Measurements from ENCODE around the gene ZNF132.
"Not testable (repeated sequence)": the region's sequence is repeated elsewhere in the genome, so short reads cannot be mapped to it uniquely, and the experiment has no call there.

ZNF132 gene

GRCh38 chr19:58439576-58440554, at the start of gene ZNF132:
Gene ZNF132, minus strand, starts transcription at chr19:58440153. Its CDS starts 332 bp downstream, at chr19:58439821.
- peak; percentile 91 for DNase-seq

- DNase-seq: not testable (repeated sequence)
Measured at GRCh38 chr19:58484349-58484748, 44.4 kb upstream of the ZNF132 start.

GRCh38 chr19:58483776-58484175, 43.8 kb upstream of the ZNF132 start:
- no peak for DNase-seq

GRCh38 chr19:58482372-58482771, 42.4 kb upstream of the ZNF132 start:
- DNase-seq: no peak

DNA sequence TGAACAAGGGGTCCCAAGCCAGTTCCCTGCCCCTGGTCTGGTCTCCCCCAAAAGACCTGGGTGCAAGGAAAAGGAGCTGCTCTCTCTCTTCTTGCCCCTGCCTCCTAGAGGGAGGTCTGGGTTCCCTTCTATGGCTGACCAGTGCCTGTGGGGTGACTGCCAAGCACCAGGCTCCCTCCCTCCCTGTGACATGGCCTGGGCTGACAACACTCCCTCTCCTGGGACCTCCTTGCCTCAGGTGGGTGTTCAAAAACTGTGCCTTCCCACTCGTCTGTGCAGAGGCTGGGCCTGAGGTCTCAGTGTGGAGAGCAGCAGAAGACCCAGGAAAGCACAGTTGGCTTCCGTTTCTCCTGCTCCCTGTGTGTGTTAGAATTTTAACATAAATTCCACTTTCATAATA, 40.9 kb upstream of the ZNF132 start:
- DNase-seq: no peak

DNA sequence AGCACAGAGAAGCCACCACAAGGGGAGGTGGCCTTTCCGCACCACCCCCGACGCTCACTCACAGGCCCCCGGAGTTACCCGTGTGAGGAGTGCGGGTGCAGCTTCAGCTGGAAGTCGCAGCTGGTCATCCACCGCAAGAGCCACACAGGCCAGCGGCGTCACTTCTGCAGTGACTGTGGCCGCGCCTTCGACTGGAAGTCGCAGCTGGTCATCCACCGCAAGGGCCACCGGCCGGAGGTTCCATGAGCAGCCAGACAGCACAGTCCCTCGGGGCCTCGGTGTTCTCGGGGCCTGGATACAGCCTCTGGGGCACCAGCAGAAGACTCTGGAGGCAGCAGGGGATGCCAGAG, 40.5 kb upstream of the ZNF132 start:
- no peak for DNase-seq

DNA sequence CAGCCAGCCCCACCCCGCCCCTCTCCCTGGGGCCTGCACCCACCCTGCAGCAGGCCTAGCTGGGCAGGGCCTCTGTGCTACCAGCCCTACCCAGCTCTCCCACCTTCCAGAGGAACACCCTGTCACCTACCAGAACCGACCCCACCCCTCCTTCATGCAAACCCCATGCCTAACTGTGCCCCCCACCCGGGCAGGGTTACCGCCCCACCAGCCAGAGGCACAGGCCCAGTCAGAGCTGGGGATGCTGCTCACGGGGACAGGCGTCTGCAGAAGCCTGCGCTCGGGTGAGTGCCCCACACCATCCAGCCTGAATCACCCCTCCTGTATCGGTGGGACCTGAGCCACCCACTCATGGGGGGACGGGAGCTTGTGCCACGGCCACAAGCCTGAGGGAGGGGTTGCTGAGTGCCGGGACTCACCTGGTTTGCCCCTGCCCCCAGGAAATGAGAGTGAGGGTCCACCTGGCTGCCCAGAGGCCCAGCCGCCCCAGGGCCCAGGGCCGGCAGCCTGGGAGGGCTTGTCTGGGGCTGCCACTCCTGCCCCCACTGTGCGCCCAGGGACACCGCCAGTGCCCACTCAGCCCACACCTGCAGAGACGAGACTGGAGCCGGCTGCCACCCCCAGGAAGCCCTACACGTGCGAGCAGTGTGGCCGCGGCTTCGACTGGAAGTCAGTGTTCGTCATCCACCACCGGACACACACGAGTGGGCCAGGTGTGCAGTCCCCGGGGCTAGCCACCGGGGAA, 40.0 kb upstream of the ZNF132 start:
- DNase-seq: no peak

- no peak for DNase-seq
Measured at GRCh38 chr19:58479303-58479702, 39.4 kb upstream of the ZNF132 start.

GRCh38 chr19:58477871-58478270, 37.9 kb upstream of the ZNF132 start:
- DNase-seq: no peak

DNA sequence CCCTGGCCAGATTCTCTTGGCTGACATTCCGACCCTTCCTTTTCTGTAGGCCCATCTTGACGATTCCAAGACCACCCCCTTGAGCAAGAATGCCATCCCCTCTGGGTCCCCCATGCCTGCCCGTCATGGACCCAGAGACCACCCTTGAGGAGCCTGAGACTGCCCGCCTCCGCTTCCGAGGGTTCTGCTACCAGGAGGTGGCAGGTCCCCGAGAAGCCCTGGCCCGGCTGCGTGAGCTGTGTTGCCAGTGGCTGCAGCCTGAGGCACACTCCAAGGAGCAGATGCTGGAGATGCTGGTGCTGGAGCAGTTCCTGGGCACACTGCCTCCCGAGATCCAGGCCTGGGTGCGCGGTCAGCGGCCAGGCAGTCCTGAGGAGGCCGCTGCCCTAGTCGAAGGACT, 37.2 kb upstream of the ZNF132 start:
- DNase-seq: no peak

DNA sequence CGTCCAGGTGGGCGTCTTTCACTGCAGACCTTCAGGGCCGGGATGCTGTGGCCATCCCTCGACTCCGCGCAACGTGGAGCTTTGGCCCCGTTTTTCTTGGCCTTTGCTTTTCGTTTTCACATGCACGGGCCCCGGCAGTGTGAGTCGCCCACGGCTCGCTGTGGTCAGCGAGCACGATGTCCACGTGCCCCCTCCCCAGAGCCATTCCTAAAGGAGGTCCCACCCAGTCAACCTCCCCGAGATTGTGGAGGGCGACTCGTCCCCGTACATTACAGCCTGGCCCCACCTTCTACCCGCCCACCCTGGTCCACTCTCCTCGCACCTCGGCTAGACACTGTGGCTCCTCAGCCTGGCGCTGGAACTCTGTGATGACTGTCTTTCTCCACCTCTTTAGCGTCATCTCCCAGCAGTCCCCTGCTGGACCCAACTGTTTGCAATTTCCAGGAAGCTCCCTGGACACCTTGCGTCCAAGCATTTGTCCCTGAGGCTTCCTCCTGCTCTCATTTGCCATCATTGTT, 36.6 kb upstream of the ZNF132 start:
- DNase-seq: no peak

DNA sequence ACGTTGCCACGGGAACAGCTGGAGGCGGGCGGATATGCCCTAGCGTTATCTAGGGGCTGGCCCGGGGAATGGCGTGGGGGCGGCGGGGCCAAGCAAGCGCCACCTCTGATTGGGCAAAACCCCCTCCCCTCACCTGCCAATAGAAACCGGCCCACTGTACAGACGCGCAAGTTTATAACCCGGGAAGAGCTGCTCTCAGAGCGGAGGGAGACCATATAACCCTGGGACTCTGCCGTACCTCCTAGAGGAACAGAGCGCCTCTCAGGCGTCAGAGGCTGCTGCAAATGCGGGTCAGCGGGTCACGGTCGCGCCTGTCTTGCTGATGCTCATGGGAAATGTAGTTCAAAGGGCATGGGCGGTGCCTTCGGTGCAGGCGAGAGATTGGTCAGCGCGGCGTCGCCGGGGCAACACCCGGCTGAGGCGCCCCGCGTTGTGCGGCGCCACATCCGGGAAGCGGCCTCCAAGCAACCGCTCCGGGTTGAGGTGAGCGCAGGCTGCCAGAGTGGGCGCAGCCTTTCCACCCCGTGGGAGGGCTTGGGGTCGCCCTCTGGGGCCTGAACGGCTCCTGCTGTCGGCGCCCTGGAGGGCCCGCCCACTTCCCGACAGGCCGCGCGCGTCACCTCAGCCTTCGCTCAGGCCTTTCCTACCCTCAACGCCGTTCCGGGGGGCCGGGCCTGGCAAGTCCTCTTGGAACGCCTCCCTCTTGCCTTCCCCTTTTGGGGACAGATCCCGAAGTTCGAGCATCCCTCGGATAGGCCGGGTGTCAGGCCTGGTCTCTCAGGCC, 36.0 kb upstream of the ZNF132 start, which contains the start of gene ZNF446:
TSS of gene ZNF446 (plus strand) at position 639 of the 784 bp plus-strand sequence. CDS start 867 bp downstream, outside the sequence.
- peak; percentile 94 for DNase-seq

DNA sequence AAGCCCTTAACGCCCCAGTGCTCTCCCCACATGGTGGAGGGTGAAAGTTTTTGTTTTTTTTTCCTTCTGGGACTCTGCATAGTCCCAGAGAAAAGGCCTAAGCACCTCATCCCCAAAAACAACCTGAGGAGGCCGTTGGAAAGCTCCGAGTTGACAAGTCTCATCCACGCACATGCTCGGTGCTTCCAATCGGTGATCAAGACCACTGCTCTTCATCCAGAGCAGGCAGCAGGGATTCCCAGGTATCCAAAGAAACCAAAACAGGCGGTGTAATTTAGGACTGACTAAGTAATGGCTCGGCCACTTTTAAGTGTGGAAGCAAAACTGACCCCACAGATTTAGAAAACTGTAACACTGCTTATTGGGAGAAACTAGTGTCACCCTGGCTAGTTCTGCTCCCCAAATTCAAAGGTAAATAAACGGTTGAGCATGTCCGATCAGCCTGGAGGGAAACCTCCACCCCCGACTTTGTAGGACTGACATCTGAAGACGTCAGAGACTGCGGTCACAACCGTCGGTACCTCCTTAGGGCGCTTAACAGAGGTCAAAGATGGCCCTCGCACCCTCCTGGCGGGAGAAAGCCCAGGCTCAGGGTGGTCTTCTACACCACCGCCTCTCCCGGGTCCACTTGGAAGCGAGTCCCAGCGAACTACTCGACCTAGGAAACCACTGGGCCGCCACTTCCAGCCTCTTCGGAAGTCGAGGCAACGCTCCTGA, 35.2 kb upstream of the ZNF132 start:
- no peak for DNase-seq

DNA sequence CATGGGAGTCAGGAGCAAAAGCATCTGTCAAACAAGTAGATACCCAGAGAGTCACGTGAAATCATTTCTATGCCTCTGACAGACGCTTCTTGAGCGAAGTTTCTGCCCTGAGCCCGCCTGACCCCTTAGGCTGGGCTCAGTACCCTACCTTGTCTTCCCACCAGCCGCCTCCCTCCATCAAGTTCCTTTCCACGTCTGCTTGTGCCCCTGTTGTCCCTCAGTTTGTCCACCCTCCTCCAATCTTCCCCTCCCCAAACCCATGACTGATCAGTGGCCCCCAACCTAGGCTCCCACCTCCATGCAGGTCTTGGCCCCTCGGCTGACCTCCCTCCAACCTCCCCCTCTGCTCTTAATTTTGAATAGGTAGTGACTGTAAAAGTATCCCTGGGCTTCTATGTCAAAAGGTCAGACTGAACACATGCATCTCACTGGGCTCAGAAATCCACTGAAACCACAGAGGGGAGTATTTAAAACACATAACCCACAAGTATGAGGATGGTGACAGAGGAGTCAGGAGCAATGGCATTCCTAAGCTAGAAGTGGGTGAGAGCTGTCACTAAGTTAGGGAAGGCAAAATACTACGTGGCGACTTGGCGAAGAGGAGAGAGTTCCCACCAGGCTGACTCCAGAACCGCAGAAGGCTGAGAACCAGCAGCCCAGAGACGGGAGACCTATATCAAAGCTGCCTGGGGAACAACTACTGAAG, 34.5 kb upstream of the ZNF132 start:
- no peak for DNase-seq

DNA sequence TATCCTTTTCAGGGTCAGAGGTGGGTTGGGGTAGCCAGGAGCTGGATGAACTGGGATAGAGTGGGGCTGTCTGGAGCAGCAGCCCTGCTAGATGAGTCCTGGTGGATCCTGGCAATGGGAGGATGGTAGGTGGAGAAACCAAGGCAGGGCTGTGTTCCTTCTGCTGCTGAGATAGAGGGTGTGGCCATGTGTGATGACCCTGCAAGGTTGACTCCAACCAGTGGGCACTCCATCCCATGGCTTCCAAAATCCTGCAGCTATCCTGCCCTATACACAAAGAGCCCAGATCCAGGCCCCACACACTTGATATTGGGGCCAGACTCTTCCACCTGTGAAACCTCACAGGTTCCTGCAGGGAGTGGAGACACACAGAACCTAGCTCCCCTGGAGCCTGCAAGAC, 33.8 kb upstream of the ZNF132 start:
- no peak for DNase-seq

DNA sequence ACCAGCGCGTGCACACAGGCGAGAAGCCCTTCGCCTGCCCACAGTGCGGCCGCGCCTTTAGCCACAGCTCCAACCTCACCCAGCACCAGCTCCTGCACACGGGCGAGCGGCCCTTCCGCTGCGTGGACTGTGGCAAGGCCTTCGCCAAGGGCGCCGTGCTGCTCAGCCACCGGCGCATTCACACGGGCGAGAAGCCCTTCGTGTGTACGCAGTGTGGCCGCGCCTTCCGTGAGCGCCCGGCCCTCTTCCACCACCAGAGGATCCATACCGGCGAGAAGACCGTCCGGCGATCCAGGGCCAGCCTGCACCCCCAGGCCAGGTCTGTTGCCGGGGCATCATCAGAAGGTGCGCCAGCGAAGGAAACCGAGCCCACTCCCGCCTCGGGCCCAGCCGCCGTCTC, 31.8 kb upstream of the ZNF132 start:
- no peak for DNase-seq

DNA sequence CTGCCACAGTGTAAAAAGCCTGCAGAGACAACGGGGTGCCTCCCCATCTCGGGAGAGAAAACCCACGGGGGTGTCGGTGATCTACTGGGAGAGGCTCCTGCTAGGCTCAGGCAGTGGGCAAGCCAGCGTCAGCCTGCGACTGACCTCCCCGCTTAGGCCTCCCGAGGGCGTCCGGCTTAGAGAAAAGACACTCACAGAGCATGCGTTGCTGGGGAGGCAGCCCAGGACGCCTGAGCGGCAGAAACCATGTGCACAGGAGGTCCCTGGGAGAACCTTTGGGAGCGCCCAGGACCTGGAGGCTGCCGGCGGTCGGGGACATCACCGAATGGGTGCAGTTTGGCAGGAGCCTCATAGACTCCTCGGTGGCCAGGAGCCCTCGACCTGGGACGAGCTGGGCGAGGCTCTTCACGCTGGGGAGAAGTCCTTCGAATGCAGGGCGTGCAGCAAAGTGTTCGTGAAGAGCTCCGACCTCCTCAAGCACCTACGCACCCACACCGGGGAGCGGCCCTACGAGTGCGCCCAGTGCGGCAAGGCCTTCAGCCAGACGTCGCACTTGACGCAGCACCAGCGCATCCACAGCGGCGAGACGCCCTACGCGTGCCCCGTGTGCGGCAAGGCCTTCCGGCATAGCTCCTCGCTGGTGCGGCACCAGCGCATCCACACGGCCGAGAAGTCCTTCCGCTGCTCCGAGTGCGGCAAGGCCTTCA, 31.0 kb upstream of the ZNF132 start:
- not testable (repeated sequence) for DNase-seq

- no peak for DNase-seq
Measured at GRCh38 chr19:58469241-58470013, 29.5 kb upstream of the ZNF132 start.

DNA sequence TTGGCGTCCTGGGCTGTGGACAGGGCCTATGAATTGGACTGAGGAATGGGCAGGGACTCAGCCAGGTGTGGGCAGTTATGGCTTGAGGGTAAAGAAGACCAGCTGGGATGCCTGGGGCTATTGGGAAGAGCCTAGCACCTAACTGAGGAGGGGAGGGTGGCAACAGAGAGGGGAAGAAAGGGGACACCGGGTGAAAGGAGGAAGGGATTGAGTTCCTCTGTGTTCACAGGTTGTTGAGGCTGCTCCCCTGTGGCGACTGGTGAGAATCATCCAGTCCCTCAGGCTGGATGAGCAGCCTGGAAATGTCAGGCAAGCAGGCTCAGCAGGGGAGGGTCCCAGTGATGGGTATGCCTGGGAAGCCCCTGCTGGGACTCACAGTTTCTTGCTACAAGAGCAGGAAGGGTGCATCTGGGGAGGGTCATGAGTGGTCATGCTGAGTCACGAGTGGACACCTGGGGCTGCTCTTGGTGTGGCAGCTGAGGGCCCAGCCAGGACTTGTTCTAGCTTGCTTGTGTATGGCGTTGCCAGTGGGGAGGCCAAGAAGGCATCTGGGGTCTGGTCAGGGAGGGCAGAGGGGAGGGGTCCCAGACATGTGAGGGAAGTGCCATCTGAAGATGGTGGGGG, 28.4 kb upstream of the ZNF132 start:
- DNase-seq: no peak

Data from activated CD4-positive, alpha-beta T cell treated with anti-CD3 and anti-CD28 coated beads, Interleukin-2, amount 50 U/mL, for 1 hour (primary cell).